GM18909 (cell line): Measurements from ENCODE around the gene ZNF205.
"Not testable (repeated sequence)": the region's sequence is repeated elsewhere in the genome, so short reads cannot be mapped to it uniquely, and the experiment has no call there.

ENCODE experiments used
- ATAC-seq: cut with Tn5 transposase; IDR thresholded peaks from one replicate; pipeline ENCODE4 v1.9.1; 2021; ENCODE audit warnings: mild to moderate bottlenecking; ENCODE audit not compliant: unreplicated experiment, poor library complexity

The ZNF205 gene

GRCh38 chr16:3164121-3164991 lies 52.0 kb downstream of the ZNF205 start:
- no peak for ATAC-seq

- ATAC-seq: no peak
Observed at GRCh38 chr16:3165111-3165822, 52.9 kb downstream of the ZNF205 start.

- ATAC-seq: no peak
Observed at GRCh38 chr16:3166505-3166886, 54.1 kb downstream of the ZNF205 start.

- not testable (repeated sequence) for ATAC-seq
Observed at GRCh38 chr16:3168729-3169128, 56.3 kb downstream of the ZNF205 start.
